Measurements from ENCODE around the gene PTGES3. TPM values are rescaled to one million over a fixed set of nuclear protein-coding genes. Genes with fewer than 3 reads are reported as not detected.

PTGES3 gene
- total and polyA plus RNA-seq, 8 donors, result 43.3 to 145 (median 97.2) TPM

DNA sequence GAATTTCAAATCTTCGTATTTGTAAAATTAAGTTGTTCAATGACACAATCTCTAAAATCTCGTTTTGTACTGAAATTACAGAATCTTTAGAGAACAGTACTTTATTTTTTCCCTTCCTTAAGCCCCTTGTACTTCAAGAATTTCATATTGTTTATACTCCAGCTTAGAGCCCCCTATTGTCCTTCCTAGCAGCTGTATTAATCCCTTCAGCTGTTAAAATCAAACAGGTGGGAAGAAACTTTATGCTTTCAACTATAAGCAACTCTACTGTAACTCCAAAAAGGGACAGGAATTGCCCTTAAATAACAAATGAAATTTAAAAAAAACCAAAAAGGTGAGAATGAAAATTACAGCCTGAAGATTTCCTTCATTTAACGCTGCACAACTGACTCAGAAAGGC lies 35.3 kb upstream of the PTGES3 start:
- H3K9me3 ChIP-seq, result no peaks in the 10 kb centered on the region
- H3K27me3 ChIP-seq, result no peaks in the 10 kb centered on the region
- peak overlapping the region in 4 of 5 donors; percentile 89 to 96 (median 92) for H3K27ac ChIP-seq
- intact Hi-C loops (cut with DNase I; ENCODE audit: low total_unique reads), result loop anchor here (10.0 kb wide), 1 partner anchor 79 kb away; the partner anchor contains the start of gene ATP5F1B
- H3K4me3 ChIP-seq, result peak overlapping the region; percentile 72 to 93 (median 85)
- 24 to 45% (median 31%) methylated on average over 3 of the region's 3 CpGs for WGBS, 5 donors
- TF ChIP-seq POLR2A (IDR thresholded peaks at IDR 0.05) (no peak), EP300 (IDR thresholded peaks at IDR 0.05) (no peak), POLR2AphosphoS5 (IDR thresholded peaks at IDR 0.05) (no peak)
- TF ChIP-seq, protein P1, sequence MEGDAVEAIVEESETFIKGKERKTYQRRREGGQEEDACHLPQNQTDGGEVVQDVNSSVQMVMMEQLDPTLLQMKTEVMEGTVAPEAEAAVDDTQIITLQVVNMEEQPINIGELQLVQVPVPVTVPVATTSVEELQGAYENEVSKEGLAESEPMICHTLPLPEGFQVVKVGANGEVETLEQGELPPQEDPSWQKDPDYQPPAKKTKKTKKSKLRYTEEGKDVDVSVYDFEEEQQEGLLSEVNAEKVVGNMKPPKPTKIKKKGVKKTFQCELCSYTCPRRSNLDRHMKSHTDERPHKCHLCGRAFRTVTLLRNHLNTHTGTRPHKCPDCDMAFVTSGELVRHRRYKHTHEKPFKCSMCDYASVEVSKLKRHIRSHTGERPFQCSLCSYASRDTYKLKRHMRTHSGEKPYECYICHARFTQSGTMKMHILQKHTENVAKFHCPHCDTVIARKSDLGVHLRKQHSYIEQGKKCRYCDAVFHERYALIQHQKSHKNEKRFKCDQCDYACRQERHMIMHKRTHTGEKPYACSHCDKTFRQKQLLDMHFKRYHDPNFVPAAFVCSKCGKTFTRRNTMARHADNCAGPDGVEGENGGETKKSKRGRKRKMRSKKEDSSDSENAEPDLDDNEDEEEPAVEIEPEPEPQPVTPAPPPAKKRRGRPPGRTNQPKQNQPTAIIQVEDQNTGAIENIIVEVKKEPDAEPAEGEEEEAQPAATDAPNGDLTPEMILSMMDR (IDR thresholded peaks at IDR 0.05), result no peak
- H3K4me1 ChIP-seq, result peaks cover 60 to 73% (median 70%) of the 10 kb centered on the region in 4 donors
- peaks cover 11 to 34% (median 30%) of the 10 kb centered on the region in 4 donors for H3K36me3 ChIP-seq
- DNase-seq, result no peak

DNA sequence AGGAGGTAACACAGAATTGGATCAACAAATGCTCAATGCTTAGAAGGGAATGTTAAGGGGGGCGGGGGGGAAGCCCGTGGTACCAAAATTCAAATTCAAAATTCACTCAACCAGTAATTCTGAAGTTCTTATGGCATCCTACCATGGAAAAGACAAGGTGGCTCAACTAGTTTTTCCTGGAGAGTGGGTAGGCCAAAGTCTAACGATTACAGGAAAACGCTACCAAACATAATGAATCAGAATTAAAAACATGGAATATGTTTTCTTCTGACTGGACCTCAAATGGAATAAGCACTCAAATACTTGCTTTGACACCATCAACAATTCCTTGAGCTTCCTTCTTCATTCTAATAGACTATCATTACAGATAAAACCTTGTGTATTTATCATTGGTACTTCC lies 34.7 kb upstream of the PTGES3 start:
- Histone ChIP-seq H3K27me3 (no peaks in the 10 kb centered on the region), H3K4me1 (peaks cover 65 to 78% (median 75%) of the 10 kb centered on the region in 4 donors), H3K27ac (peak overlapping the region in 4 of 5 donors; percentile 33 to 96 (median 74)), H3K9me3 (no peaks in the 10 kb centered on the region), H3K36me3 (peaks cover 11 to 40% (median 33%) of the 10 kb centered on the region in 4 donors), H3K4me3 (peak overlapping the region in 3 of 4 donors; percentile 72 to 93 (median 87))
- intact Hi-C loops (cut with DNase I; ENCODE audit: low total_unique reads), result loop anchor here (10.0 kb wide), 1 partner anchor 78 kb away; the partner anchor contains the start of gene ATP5F1B
- TF ChIP-seq EP300 (IDR thresholded peaks at IDR 0.05), result no peak
- TF ChIP-seq POLR2A (IDR thresholded peaks at IDR 0.05), result no peak
- no peak for TF ChIP-seq POLR2AphosphoS5 (IDR thresholded peaks at IDR 0.05)
- TF ChIP-seq, protein P1 (IDR thresholded peaks at IDR 0.05), result no peak
- WGBS, 5 donors, result 27 to 57% (median 46%) methylated on average over 4 of the region's 4 CpGs
- peak in 1 of 2 donors; percentile 57 for DNase-seq

DNA sequence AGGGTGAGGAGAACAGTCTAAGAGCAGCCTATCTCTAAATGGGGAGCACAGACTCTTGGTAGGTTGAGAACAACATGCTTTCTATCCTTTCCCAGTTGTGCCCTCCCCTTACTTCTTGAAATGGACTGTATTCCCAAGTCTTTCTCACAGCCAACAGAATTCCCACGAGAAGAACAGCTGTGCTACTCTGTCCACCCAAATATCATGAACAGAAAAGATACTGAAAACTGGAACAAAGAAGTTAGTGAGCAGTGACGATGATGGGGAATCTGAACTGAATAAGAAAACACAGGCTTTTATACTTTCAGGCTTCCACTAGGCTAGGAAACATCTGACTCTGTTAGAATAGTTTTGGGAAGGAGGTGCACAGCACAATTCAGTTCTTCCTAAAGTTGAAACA lies 33.6 kb upstream of the PTGES3 start:
- WGBS, 5 donors, result 19 to 40% (median 20%) methylated on average over 2 of the region's 2 CpGs
- H3K27ac ChIP-seq, result peak overlapping the region in 4 of 5 donors; percentile 33 to 96 (median 74)
- H3K4me3 ChIP-seq, result peak overlapping the region in 2 of 4 donors; percentile 72 to 87
- peaks cover 11 to 51% (median 40%) of the 10 kb centered on the region in 4 donors for H3K36me3 ChIP-seq
- TF ChIP-seq POLR2A (IDR thresholded peaks at IDR 0.05) (no peak), POLR2AphosphoS5 (IDR thresholded peaks at IDR 0.05) (no peak), EP300 (IDR thresholded peaks at IDR 0.05) (no peak)
- TF ChIP-seq, protein P1 (IDR thresholded peaks at IDR 0.05), result no peak
- H3K9me3 ChIP-seq, result no peaks in the 10 kb centered on the region
- intact Hi-C loops (cut with DNase I; ENCODE audit: low total_unique reads), result loop anchor here (10.0 kb wide), 1 partner anchor 77 kb away; the partner anchor contains the start of gene ATP5F1B
- no peak for DNase-seq
- peaks cover 71 to 89% (median 86%) of the 10 kb centered on the region in 4 donors for H3K4me1 ChIP-seq
- H3K27me3 ChIP-seq, result no peaks in the 10 kb centered on the region

DNA sequence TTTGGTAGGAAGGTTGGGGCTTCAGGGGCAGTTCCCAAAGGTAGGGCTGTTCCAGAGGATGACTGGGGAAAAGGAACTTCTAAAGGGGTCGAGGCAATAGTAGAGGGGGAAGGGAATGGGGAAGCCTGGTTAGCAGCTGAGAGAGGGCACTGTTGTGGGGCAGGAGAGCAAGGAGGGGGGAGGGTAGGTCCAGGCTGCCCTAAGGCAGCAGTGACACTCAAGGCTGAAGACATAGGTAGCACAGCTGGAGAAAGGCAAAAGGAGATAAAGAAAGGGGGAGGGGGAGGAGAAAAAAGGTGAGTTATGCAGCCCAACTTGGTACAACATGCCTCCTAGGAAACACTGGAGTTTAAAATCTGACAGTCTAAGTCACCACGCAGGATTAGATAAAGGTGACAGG lies 33.1 kb upstream of the PTGES3 start:
- Histone ChIP-seq H3K27me3 (no peaks in the 10 kb centered on the region), H3K9me3 (no peaks in the 10 kb centered on the region), H3K36me3 (peaks cover 11 to 56% (median 45%) of the 10 kb centered on the region in 4 donors), H3K4me1 (peaks cover 66 to 89% (median 87%) of the 10 kb centered on the region in 4 donors), H3K4me3 (peak overlapping the region in 2 of 4 donors; percentile 20 to 72), H3K27ac (peak overlapping the region in 4 of 5 donors; percentile 33 to 96 (median 74))
- intact Hi-C loops (cut with DNase I; ENCODE audit: low total_unique reads), result loop anchor here (10.0 kb wide), 1 partner anchor 76 kb away; the partner anchor contains the start of gene ATP5F1B
- no peak for DNase-seq
- 35 to 48% (median 42%) methylated on average over 2 of the region's 2 CpGs for WGBS, 5 donors
- TF ChIP-seq, protein P1 (IDR thresholded peaks at IDR 0.05), result no peak
- TF ChIP-seq POLR2AphosphoS5 (IDR thresholded peaks at IDR 0.05) (no peak), EP300 (IDR thresholded peaks at IDR 0.05) (no peak), POLR2A (IDR thresholded peaks at IDR 0.05) (no peak)

Measured in stomach (tissue), 9 donors.